HG02759 (cell line): ENCODE measurements around the gene FEN1.

ENCODE experiments used
- ATAC-seq: cut with Tn5 transposase; IDR thresholded peaks from one replicate; pipeline ENCODE4 v1.9.1; 2021; ENCODE audit warnings: mild to moderate bottlenecking, moderate library complexity; ENCODE audit not compliant: unreplicated experiment

FEN1 gene

GRCh38 chr11:61793083-61793828 is 545 bp downstream of the FEN1 start:
- peak; percentile 7 for ATAC-seq

- ATAC-seq: no peak
Observed at GRCh38 chr11:61793829-61794204, 1.1 kb downstream of the FEN1 start.

- no peak for ATAC-seq
Observed at GRCh38 chr11:61794579-61794978, 1.9 kb downstream of the FEN1 start.

- no peak for ATAC-seq
Observed at GRCh38 chr11:61795459-61795858, 2.7 kb downstream of the FEN1 start.

- no peak for ATAC-seq
Observed at GRCh38 chr11:61795876-61796526, 3.3 kb downstream of the FEN1 start.

GRCh38 chr11:61797263-61797944 is 4.7 kb downstream of the FEN1 start:
- ATAC-seq: no peak

- no peak for ATAC-seq
Observed at GRCh38 chr11:61799665-61800284, 7.1 kb downstream of the FEN1 start.

GRCh38 chr11:61800331-61801281 is 7.9 kb downstream of the FEN1 start:
- no peak for ATAC-seq

- ATAC-seq: no peak
Observed at GRCh38 chr11:61802605-61803004, 9.9 kb downstream of the FEN1 start.

GRCh38 chr11:61803889-61804647 is 11.4 kb downstream of the FEN1 start:
- no peak for ATAC-seq

GRCh38 chr11:61805146-61805545 is 12.4 kb downstream of the FEN1 start:
- ATAC-seq: no peak

GRCh38 chr11:61806785-61807184 is 14.1 kb downstream of the FEN1 start:
- ATAC-seq: no peak

GRCh38 chr11:61810671-61811175 is 18.0 kb downstream of the FEN1 start:
- ATAC-seq: no peak

GRCh38 chr11:61811831-61812230 is 19.1 kb downstream of the FEN1 start:
- ATAC-seq: no peak

- ATAC-seq: no peak
Observed at GRCh38 chr11:61812736-61813411, 20.2 kb downstream of the FEN1 start.

- no peak for ATAC-seq
Observed at GRCh38 chr11:61814247-61814957, 21.7 kb downstream of the FEN1 start.

- peak; percentile 59 for ATAC-seq
Observed at GRCh38 chr11:61814958-61815789, 22.5 kb downstream of the FEN1 start.
